Lung (tissue), 12 donors: ENCODE data around the gene VPS13D. TPM values are rescaled to one million over a fixed set of nuclear protein-coding genes. Genes with fewer than 3 reads are reported as not detected.

Experiments
- ATAC-seq: fragments of 200-7000 bp; cut with Tn5 transposase; one replicate; pipeline ENCODE4 v1.9.1; 2020; ENCODE audit warnings: moderate number of reproducible peaks; ENCODE audit not compliant: insufficient read depth, low FRiP score
- DNase-seq, 3 donors: peaks; one replicate each; pipeline ENCODE4 v3.0.0-alpha.2; 2013 to 2017
- H3K27ac ChIP-seq, 2 donors: one replicate each; pipeline ENCODE4 v1.5.1; 2013; ENCODE audit warnings: mild to moderate bottlenecking in 2 of 2, moderate library complexity in 2 of 2, control low read depth in 1 of 2, inconsistent platforms in 1 of 2, low read depth in 1 of 2, low read length in 1 of 2
- H3K27me3 ChIP-seq, 3 donors: one replicate each; pipeline ENCODE4 v1.5.1; 2013; ENCODE audit warnings: low read length in 2 of 3; ENCODE audit not compliant: control insufficient read depth in 3 of 3, insufficient read depth in 3 of 3
- H3K36me3 ChIP-seq, 4 donors: one replicate each; pipeline ENCODE4 v1.5.1; 2013; ENCODE audit warnings: low read length in 4 of 4, mild to moderate bottlenecking in 1 of 4, moderate library complexity in 1 of 4; ENCODE audit not compliant: control insufficient read depth in 4 of 4, insufficient read depth in 4 of 4
- H3K4me1 ChIP-seq, 5 donors: one replicate each; pipeline ENCODE4 v1.5.1; 2013; ENCODE audit warnings: low read length in 5 of 5, mild to moderate bottlenecking in 2 of 5, moderate library complexity in 1 of 5; ENCODE audit not compliant: control insufficient read depth in 5 of 5, insufficient read depth in 5 of 5
- H3K4me3 ChIP-seq: one replicate; pipeline ENCODE4 v1.5.1; 2013; ENCODE audit warnings: mild to moderate bottlenecking, control low read depth, moderate library complexity
- H3K9ac ChIP-seq, 2 donors: one replicate each; pipeline ENCODE4 v1.5.1; 2013; ENCODE audit warnings: low read length in 2 of 2, control low read depth in 1 of 2; ENCODE audit not compliant: insufficient read depth in 1 of 2
- H3K9me3 ChIP-seq, 4 donors: one replicate each; pipeline ENCODE4 v1.5.1; 2013; ENCODE audit warnings: low read length in 3 of 4, mild to moderate bottlenecking in 1 of 4, moderate library complexity in 1 of 4; ENCODE audit not compliant: control insufficient read depth in 4 of 4, insufficient read depth in 3 of 4
- CTCF ChIP-seq: IDR thresholded peaks from 2 replicates; pipeline ENCODE4 v1.5.1; 2012; ENCODE audit warnings: mild to moderate bottlenecking; ENCODE audit errors: control extremely low read depth, extremely low read depth
- WGBS, 2 donors: extraction: QIAGEN DNeasy Blood & Tissue Kit; methylation state at CpG; one replicate each; pipeline ENCODE4 v1.1.7; 2013; 5-methylcytosine and 5-hydroxymethylcytosine counted together
- polyA plus RNA-seq, 2 donors: library from polyadenylated mRNA; stranded (reverse); fragments of 200-250 nt; gene quantifications; one replicate each; pipeline ENCODE4 v1.2.1, GENCODE V29; 2013
- total RNA-seq, 2 donors: library from RNA; depleted of rRNA in 1 of 2; stranded (reverse); fragments of >200 nt in 1 of 2; gene quantifications; one replicate each; pipeline ENCODE4 v1.2.1, GENCODE V29; 2014 to 2021
- donor health status: control.
- donor health status: control.
- donor health status: Bipolar disorder and iron deficiency.
- donor health status: healthy.
- donor health status: DM: yes; HTN: yes; CAD: no.

The VPS13D gene
- total and polyA plus RNA-seq, 4 donors: 18.4 to 76.0 (median 37.5) TPM

GRCh38 chr1:12433323-12434053 lies 203.7 kb downstream of the VPS13D start:
- Histone ChIP-seq H3K27me3 (no peaks in the 10 kb centered on the region), H3K9ac (no peak overlapping the region), H3K36me3 (peaks cover 0 to 3% (median under 1%) of the 10 kb centered on the region in 4 donors), H3K4me1 (peaks cover 12 to 34% (median 25%) of the 10 kb centered on the region in 5 donors), H3K27ac (peak overlapping the region; percentile 72 to 81), H3K4me3 (no peak overlapping the region), H3K9me3 (no peaks in the 10 kb centered on the region)
- ATAC-seq: no peak
- 40 to 65% methylated on average over 12 of the region's 12 CpGs for WGBS, 2 donors
- no peak for TF ChIP-seq CTCF
- peak; percentile 85 to 89 (median 86) for DNase-seq

GRCh38 chr1:12434174-12434573 lies 204.3 kb downstream of the VPS13D start:
- WGBS, 2 donors: 24 to 46% methylated on average over 5 of the region's 5 CpGs
- no peaks in the 10 kb centered on the region for H3K27me3 ChIP-seq
- no peak overlapping the region for H3K4me3 ChIP-seq
- peaks cover 12 to 34% (median 25%) of the 10 kb centered on the region in 5 donors for H3K4me1 ChIP-seq
- no peak overlapping the region for H3K9ac ChIP-seq
- peak overlapping the region; percentile 79 to 81 for H3K27ac ChIP-seq
- ATAC-seq (peak; percentile 63), DNase-seq (peak in 1 of 3 donors; percentile 38)
- no peaks in the 10 kb centered on the region for H3K9me3 ChIP-seq
- no peak for TF ChIP-seq CTCF
- peaks cover 0 to 3% (median 0%) of the 10 kb centered on the region in 4 donors for H3K36me3 ChIP-seq

- Histone ChIP-seq H3K9me3 (no peaks in the 10 kb centered on the region), H3K9ac (no peak overlapping the region), H3K27ac (peak overlapping the region in 1 of 2 donors; percentile 81), H3K4me1 (peaks cover 12 to 34% (median 25%) of the 10 kb centered on the region in 5 donors), H3K27me3 (no peaks in the 10 kb centered on the region), H3K36me3 (peaks cover 0 to 4% (median 0%) of the 10 kb centered on the region in 4 donors), H3K4me3 (no peak overlapping the region)
- ATAC-seq (no peak), DNase-seq (peak in 1 of 3 donors; percentile 42)
- 77 to 87% methylated on average over 2 of the region's 2 CpGs for WGBS, 2 donors
- no peak for TF ChIP-seq CTCF
These were observed 204.9 kb downstream of the VPS13D start for GRCh38 chr1:12434686-12435085.
